Adrenal gland (tissue), 5 donors: ENCODE results near the gene ANKFY1.

Source experiments
- CTCF ChIP-seq, 6 experiments: fragments of 450-650 bp in 4 of 6; fragments of 200-600 bp in 2 of 6; sonication (generic) in 1 of 6; IDR thresholded peaks; 1 replicate in 5 of 6; 2 replicates in 1 of 6; pipeline versions ENCODE4 v1.5.1 to v1.8.0; 2016 to 2021; ENCODE audit warnings: antibody characterized with exemption in 6 of 6, mild to moderate bottlenecking in 2 of 6, moderate library complexity in 1 of 6
- POLR2A ChIP-seq, 2 donors: fragments of 450-650 bp; IDR thresholded peaks; one replicate each; pipeline ENCODE4 v1.6.1; 2017; ENCODE audit warnings: antibody characterized with exemption in 2 of 2, mild to moderate bottlenecking in 2 of 2, moderate library complexity in 1 of 2
- donor health status: DM: no; HTN: no; CAD: no.

DNA sequence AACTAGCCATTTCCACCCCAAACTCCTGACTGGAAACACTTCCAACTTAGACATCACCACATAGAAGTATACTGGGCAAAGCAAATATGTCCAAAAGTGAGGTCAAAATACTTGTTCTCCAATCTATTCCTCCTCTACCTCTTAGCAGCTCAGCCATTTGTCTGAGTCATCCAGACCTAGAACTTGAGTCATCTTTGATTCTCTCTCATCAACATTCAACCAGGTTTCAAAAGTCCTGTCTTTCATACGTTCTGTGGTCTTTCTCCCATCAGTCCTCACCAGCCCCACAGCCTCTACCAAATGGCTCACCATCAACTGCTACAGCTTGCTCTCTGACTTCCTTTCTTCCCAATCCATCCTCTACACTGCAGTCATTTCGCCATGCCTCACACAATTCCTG lies 6.8 kb downstream of the ANKFY1 start:
- TF ChIP-seq CTCF (IDR thresholded peaks at IDR 0.05) (no peak), POLR2A (IDR thresholded peaks at IDR 0.05) (no peak)
